ENCODE data around the gene ZNF831.

Gene ZNF831

GRCh38 chr20:59150821-59151251, 12.8 kb upstream of the ZNF831 start:
- H3K27me3 ChIP-seq (ENCODE audit: insufficient read depth, poor library complexity, severe bottlenecking), result no peaks in the 10 kb centered on the region
- no peak overlapping the region for H3K27ac ChIP-seq (replicated peaks)
- H3K4me3 ChIP-seq (replicated peaks; ENCODE audit: insufficient read depth, low read length), result no peak overlapping the region
- no peak for DNase-seq (ENCODE audit: low read depth in 1 of 2, low spot score in 1 of 2)
- TF ChIP-seq GABPA (IDR thresholded peaks at IDR 0.05; ENCODE audit: low read depth) (no peak), REST (IDR thresholded peaks at IDR 0.05; ENCODE audit: insufficient replicate concordance, low read depth) (no peak), CTCF (IDR thresholded peaks at IDR 0.05; ENCODE audit: insufficient read depth, low read length) (no peak), SPI1 (IDR thresholded peaks at IDR 0.05; ENCODE audit: borderline replicate concordance, low read depth) (no peak), POLR2AphosphoS5 (IDR thresholded peaks at IDR 0.05; ENCODE audit: low read depth) (no peak)

GRCh38 chr20:59151391-59151790, 12.2 kb upstream of the ZNF831 start:
- no peak overlapping the region for H3K4me3 ChIP-seq (replicated peaks; ENCODE audit: insufficient read depth, low read length)
- no peak for TF ChIP-seq CTCF (IDR thresholded peaks at IDR 0.05; ENCODE audit: insufficient read depth, low read length)
- TF ChIP-seq SPI1 (IDR thresholded peaks at IDR 0.05; ENCODE audit: borderline replicate concordance, low read depth), result no peak
- no peak for TF ChIP-seq GABPA (IDR thresholded peaks at IDR 0.05; ENCODE audit: low read depth)
- TF ChIP-seq REST (IDR thresholded peaks at IDR 0.05; ENCODE audit: insufficient replicate concordance, low read depth), result no peak
- TF ChIP-seq POLR2AphosphoS5 (IDR thresholded peaks at IDR 0.05; ENCODE audit: low read depth), result no peak
- DNase-seq (ENCODE audit: low read depth in 1 of 2, low spot score in 1 of 2), result no peak
- H3K27me3 ChIP-seq (ENCODE audit: insufficient read depth, poor library complexity, severe bottlenecking), result no peaks in the 10 kb centered on the region
- no peak overlapping the region for H3K27ac ChIP-seq (replicated peaks)

- no peak overlapping the region for H3K27ac ChIP-seq (replicated peaks)
- H3K27me3 ChIP-seq (ENCODE audit: insufficient read depth, poor library complexity, severe bottlenecking), result no peaks in the 10 kb centered on the region
- no peak for DNase-seq (ENCODE audit: low read depth in 1 of 2, low spot score in 1 of 2)
- TF ChIP-seq REST (IDR thresholded peaks at IDR 0.05; ENCODE audit: insufficient replicate concordance, low read depth), result no peak
- TF ChIP-seq POLR2AphosphoS5 (IDR thresholded peaks at IDR 0.05; ENCODE audit: low read depth), result no peak
- TF ChIP-seq CTCF (IDR thresholded peaks at IDR 0.05; ENCODE audit: insufficient read depth, low read length), result no peak
- TF ChIP-seq SPI1 (IDR thresholded peaks at IDR 0.05; ENCODE audit: borderline replicate concordance, low read depth), result no peak
- TF ChIP-seq GABPA (IDR thresholded peaks at IDR 0.05; ENCODE audit: low read depth), result no peak
- H3K4me3 ChIP-seq (replicated peaks; ENCODE audit: insufficient read depth, low read length), result no peak overlapping the region
Observed at GRCh38 chr20:59151820-59152219, 11.8 kb upstream of the ZNF831 start.

Data from HL-60 (cell line).